Measurements from ENCODE around the gene TMEM121.

Gene TMEM121

DNA sequence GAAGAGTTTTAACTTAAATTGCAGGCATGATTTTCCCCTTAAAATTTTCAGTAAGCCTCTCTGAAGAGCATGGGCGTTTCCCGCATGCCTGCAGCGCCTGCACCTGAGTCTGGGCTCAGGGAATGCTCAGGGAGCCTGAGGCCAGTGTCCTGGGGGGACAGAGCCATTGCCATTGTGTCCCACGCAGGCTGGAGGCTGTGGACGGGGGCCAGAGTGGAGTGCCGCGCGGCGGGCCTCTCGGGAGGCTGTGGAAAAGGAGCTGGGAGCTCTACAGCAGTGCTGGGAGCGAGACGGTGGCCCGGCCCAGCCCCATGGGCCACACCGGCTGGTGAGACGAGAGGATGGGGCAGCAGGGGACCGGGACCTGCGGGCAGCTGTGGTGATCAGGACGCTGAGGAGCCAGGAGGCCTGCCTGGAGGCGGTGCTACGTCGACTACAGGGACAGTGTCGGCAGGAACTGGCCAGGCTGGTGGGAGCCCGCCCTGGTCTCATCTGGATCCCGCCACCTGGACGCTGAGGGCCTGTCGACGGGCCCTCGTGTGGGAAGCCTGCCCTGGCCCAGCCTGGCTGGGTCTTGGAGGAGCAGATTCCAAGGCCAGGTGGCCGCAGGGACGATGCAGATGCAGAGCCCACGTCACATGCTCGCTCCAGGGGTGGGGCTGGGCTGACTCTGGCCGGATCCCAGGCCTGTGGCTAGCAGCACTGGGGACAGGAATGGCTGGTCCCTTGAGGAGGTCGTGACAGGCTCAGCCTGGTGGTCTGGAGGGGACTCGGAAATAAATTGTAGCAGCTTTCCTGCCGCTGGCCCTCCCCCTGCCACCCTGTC is 27.7 kb upstream of the TMEM121 start:
- no peak for DNase-seq

DNA sequence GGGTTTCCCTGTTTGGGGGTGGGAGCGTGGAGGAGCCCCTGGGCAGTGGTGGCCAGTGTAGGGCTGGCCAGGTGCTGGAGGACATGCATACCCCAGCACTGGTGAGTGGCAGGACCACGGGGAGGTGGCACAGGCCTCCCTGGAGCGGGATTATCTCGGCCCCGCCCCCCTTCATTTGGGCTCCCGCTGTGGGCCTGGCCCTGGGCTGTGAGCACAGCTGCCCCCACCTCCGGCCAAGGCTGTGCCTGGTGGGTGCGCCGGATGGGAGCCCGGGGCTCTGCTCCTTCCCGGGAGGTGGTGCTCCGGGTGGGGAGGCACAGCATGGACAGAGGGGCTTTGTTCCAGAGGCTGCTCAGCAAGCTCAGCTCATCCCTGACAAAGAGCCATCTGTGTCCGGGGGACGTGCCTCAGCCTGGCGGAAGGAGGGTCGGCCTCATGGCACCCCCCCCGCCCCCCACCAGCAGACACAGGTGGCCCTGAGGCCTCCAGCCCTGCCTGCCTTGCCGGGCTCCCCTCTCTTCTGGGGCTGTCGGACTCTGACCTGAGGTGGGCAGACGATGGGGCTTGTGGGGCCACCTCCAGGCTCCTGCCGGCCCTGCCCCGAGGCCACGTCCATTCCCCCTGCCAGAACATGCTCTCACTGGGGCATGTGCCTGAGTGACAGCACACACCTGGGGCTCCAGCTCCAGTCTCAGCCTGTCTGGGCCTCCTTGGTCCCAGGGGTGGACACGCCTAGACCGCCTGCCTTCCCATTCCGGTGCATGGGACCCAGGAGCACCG is 26.9 kb upstream of the TMEM121 start:
- peak; percentile 56 for DNase-seq

DNA sequence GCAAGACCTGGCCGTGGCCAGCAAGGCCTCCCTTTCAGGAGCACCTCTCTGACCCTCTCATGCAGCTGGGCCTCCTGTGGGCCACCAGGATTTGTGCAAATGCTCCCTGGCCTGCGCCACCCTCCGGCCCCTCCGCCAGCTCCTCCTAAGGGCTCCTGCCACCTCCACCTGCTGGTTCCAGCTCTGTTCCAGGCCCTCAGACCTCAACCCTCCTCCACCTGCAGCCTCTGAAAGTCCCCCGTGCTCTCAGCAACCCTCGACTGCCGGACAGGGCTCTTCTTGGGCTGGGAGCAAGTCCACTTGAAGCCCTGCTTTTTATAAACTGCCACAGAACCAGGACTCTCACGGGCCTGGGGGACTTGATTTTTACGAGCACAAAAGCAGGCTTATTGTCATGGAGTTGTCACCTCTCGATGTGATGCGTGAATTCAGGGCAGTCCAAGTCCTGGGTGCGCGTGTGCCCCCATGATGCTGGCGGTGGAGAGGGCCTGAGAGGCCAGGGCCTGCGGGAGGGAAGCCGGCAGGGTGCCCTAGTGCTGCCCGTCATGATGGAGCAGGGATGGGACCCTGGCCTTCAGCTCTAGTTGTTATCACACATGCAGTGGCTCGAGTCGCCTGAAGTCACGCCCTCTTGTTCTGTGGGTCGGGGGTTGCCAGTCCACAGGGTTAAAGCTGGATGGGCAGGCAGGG is 26.2 kb upstream of the TMEM121 start:
- no peak for DNase-seq

DNA sequence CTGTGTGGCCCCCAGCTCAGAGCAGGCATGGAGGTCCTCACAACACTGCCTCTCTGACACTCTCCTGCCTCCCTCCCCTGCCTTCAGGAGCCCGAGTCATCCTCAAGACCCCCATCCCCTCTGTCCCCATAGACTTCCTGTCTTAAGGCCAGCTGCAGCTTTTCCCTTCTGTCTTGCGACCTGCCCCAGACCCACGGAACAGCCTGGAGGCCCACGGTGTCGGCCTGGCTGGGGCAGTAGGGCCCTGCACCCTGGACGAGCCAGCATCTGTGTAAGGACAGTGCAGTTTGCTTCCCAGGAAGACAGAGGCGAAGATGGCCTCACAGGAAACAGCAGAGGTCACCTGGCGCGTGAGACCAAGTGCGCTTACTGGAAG is 25.7 kb upstream of the TMEM121 start:
- DNase-seq = no peak

GRCh38 chr14:105501504-105502291 is 24.7 kb upstream of the TMEM121 start:
- no peak for DNase-seq

GRCh38 chr14:105502446-105503295 is 23.7 kb upstream of the TMEM121 start:
- DNase-seq = no peak

DNA sequence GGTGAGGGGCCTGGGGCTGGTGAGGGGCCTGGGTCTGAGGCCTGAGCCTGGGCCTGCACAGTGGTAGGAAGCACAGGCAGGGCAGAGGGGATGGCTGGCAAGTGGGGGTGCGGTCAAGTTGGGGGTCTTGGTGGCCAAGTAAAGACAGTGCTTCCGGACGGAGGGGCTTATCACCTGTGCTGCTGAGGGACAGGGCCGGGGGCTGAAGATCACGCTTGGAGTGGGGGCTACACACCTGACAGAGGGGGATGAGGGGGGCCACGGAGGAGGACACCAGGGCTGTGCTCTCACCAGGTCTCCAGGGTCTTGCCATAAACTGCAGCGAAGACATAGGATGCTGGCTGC is 23.1 kb upstream of the TMEM121 start:
- no peak for DNase-seq

DNA sequence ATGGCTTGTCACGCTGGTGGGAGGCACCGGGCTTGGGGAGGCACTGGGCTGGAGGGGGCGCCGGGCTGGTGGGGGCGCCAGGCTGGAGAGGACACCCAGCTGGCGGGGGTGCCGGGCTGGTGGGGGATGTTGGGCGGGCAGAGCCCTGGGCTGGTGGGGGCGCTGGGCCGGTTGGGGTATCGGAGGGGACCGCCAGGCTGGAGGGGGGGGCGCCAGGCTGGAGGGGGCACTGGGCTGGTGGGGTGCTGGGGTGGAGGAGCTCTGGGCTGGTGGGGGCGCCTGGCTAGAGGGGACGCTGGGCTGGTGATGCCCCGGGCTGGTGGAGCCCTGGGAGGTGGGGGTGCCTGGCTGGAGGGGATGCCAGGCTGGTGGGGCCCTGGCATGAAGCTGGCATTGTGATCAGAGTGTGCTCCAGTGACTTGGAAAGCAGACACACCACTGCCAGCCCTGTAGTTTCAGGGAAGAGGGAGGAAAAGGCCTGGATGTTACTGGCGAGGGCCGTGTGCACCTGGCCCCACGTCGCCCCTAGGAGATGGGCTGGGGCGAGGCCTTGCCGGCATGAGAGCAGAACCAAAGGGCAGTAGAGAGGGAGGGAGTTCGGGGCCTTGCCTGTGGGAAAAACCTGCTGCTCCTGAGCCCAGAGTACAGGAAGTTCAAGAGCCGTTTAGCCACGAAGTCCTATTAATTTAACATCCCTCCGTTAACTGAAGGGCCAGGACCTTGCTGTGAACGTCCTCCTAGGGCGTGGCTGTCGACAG is 22.3 kb upstream of the TMEM121 start:
- no peak for DNase-seq

- DNase-seq = no peak
These were observed 21.3 kb upstream of the TMEM121 start for GRCh38 chr14:105505101-105505500.

GRCh38 chr14:105507247-105507646 is 19.1 kb upstream of the TMEM121 start:
- no peak for DNase-seq

DNA sequence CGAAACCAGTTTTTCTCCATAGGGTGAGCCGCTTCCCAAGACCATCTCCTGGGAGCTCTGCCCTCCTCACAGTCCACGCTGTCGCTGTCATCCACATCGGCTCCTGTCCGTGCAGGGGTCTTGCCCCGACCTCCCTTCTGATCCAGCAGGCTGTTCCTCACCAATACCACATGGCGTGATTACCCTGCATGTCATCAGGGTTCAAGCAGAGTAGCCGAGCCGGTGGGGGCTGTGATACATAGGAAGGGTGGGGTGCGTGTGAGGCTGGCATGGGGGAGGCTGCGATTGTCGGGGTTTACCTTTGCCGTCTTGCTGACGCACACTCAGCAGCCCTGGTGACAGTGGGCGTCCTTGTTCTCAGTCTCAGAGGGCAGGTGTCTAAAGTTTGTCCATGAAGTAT is 18.3 kb upstream of the TMEM121 start:
- DNase-seq = no peak

DNA sequence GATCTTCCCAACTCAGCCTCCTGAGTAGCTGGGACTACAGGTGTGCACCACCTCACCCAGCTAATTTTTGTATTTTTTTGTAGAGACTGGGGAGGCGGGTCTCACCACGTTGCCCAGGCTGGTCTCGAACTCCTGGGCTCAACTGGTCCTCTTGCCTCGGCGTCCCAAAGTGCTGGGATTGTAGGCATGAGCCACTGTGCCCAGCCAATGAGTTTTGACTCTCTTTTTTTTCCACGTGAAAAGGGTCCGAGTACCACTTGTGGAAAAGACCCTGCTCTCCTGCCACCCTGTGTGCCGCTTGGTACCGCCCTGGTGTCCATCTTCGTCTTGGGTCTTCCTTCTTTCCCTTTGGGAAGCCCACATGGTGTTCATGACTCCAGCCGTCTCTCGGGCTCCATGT is 17.8 kb upstream of the TMEM121 start:
- no peak for DNase-seq

DNA sequence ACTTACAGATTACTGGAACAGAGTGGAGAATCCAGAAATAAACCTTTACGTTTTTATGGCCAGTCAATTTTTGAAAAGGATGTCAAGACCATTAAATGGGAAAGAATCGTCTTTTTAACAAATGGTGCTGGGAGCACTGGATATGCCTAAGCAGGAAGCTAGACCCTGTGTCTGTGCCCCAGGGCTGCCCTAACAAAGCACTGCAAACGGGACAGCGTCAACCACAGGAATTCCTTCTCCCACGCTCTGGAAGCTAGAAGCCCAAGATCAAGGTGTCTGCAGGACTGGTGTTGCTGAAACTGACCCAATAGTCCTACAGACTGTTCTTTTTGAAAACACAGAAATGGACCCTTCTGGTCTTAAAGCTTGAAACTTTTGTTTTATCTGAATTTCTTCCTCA is 9.3 kb upstream of the TMEM121 start:
- no peak for DNase-seq

GRCh38 chr14:105519946-105520698 is 6.3 kb upstream of the TMEM121 start:
- DNase-seq = no peak

DNA sequence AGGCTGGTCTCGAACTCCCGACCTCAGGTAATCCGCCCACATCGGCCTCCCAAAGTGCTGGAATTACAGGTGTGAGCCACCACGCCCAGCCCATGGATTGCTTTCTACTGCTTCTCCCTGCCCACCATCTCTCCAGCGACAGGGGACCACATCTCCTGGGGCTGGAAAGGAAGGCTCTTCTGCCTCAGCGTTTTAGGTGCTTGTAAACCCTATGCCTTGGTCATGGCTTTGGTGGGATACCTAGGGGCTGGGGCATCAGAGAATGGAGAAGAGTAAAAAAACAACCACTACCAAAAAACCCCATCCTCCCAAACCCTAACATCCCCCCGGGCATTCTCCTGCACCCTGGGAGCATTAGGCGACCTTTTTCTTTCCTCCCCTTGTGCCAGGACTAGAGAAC is 1.1 kb upstream of the TMEM121 start:
- DNase-seq = no peak

DNA sequence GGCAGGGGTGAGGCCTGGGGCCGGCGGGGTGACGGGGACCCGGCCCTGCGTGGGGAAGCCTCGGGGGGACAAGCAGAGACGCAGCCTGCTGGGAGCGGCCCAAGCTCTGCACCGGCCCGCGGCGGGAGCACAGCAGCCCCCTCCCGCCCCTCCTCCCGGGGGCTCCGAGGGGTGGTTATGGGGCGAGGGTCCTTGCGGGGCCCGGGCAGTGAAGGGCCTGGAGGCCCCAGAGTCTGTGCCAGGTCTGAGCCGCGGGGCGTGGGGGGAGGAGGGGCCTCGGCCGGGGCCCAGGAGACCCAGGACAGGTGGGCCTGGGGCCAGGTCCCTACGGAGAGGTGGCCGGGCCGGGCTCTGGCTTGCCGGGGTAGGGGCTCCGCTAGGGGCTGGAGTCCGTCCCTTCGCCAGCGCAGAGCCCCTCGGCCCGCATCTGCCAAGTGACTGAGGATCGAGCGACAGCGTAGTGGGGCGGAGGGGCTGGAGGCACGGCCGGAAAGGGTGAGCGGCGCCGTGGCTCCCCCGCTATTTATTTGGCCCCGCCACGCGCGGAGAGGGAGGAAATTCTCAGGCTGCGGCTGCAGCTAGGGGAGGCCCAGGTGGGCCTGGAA is 495 bp downstream of the TMEM121 start:
- peak; percentile 40 for DNase-seq

DNA sequence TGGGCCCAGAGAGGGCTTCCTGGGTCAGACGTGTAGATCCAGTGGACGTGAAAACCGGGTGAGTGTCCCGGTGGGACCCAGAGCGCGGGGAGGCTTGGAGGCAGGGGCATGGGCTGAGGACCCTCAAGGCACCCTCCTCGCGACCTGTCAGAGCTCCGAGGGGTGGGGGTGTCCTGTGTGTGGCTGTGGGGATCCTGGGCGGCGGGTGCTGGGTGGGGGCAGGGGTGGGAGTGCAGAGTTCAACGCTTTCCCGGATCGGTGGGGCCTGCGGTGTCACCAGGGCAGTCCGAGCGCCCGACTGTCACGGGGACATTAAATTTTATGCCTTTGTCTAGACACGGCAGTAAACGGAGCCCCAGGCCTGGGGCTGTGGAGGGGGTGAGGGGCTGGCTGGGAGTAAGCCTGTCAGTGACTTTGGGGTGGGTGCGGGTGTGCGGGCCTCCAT is 1.0 kb downstream of the TMEM121 start:
- peak; percentile 49 for DNase-seq

- DNase-seq = peak; percentile 88
These were observed 1.6 kb downstream of the TMEM121 start for GRCh38 chr14:105527826-105528585.

Data from femur (tissue), 1 donor.